Neural progenitor cell (in vitro differentiated cells): ENCODE measurements around the gene NR2F1. TPM values are rescaled to one million over a fixed set of nuclear protein-coding genes. Genes with fewer than 3 reads are reported as not detected.

Experiments used
- DNase-seq: peaks from one replicate; pipeline ENCODE4 v3.0.0-alpha.2; 2016; ENCODE audit warnings: low spot score
- H2AFZ ChIP-seq: fragments of 200-600 bp; sonication (generic); replicated peaks from 2 replicates; pipeline ENCODE4 v1.6.1; 2016; ENCODE audit warnings: antibody characterized with exemption
- H3F3A ChIP-seq: fragments of 200-600 bp; sonication (generic); 2 replicates; pipeline ENCODE4 v1.6.1; 2016; ENCODE audit warnings: antibody characterized with exemption, low read depth
- H3K27ac ChIP-seq: fragments of 200-600 bp; sonication (generic); 2 replicates; pipeline ENCODE4 v1.5.1; 2016; ENCODE audit warnings: mild to moderate bottlenecking
- H3K27me3 ChIP-seq: fragments of 200-600 bp; sonication (generic); 2 replicates; pipeline ENCODE4 v1.6.1; 2016; ENCODE audit warnings: mild to moderate bottlenecking, moderate library complexity
- H3K36me3 ChIP-seq: fragments of 200-600 bp; sonication (generic); 2 replicates; pipeline ENCODE4 v1.5.1; 2016
- H3K4me1 ChIP-seq: fragments of 200-600 bp; sonication (generic); 2 replicates; pipeline ENCODE4 v1.6.1; 2016; ENCODE audit warnings: mixed run types
- H3K4me2 ChIP-seq: fragments of 200-600 bp; sonication (generic); 2 replicates; pipeline ENCODE4 v1.6.1; 2016
- H3K4me3 ChIP-seq: fragments of 200-600 bp; sonication (generic); 2 replicates; pipeline ENCODE4 v1.5.1; 2016
- H3K79me2 ChIP-seq: fragments of 200-600 bp; sonication (generic); 2 replicates; pipeline ENCODE4 v1.6.1; 2016; ENCODE audit warnings: low read depth
- H3K9ac ChIP-seq: fragments of 200-600 bp; sonication (generic); 2 replicates; pipeline ENCODE4 v1.6.1; 2016
- H3K9me3 ChIP-seq: fragments of 200-600 bp; sonication (generic); 2 replicates; pipeline ENCODE4 v1.5.1; 2016; ENCODE audit warnings: low read depth
- H4K20me1 ChIP-seq: fragments of 200-600 bp; sonication (generic); 2 replicates; pipeline ENCODE4 v1.6.1; 2016; ENCODE audit warnings: low read depth
- H3K27ac Mint-ChIP-seq: 3 replicates; pipeline ENCODE4 v1.8.0; 2021; ENCODE audit warnings: mixed read lengths
- H3K27me3 Mint-ChIP-seq: 2 replicates; pipeline ENCODE4 v1.8.0; 2022; ENCODE audit warnings: low read depth, mild to moderate bottlenecking, inconsistent platforms, moderate library complexity, mixed read lengths; ENCODE audit not compliant: insufficient read depth
- H3K36me3 Mint-ChIP-seq: 3 replicates; pipeline ENCODE4 v1.8.0; 2021; ENCODE audit warnings: mixed read lengths
- H3K4me1 Mint-ChIP-seq: 3 replicates; pipeline ENCODE4 v1.8.0; 2021; ENCODE audit warnings: mixed read lengths
- H3K4me3 Mint-ChIP-seq: 3 replicates; pipeline ENCODE4 v1.8.0; 2021; ENCODE audit warnings: mild to moderate bottlenecking, moderate library complexity, mixed read lengths
- H3K9me3 Mint-ChIP-seq: 3 replicates; pipeline ENCODE4 v1.8.0; 2020; ENCODE audit warnings: mixed read lengths
- CTCF ChIP-seq: fragments of 200-600 bp; sonication (generic); IDR thresholded peaks from 2 replicates; pipeline ENCODE4 v1.5.1; 2017; ENCODE audit warnings: antibody characterized with exemption, mild to moderate bottlenecking
- EZH2 ChIP-seq: fragments of 200-600 bp; sonication (generic); IDR thresholded peaks from 2 replicates; pipeline ENCODE4 v1.6.1; 2017; ENCODE audit warnings: antibody characterized with exemption, mild to moderate bottlenecking, moderate library complexity
- EZH2phosphoT487 ChIP-seq: fragments of 200-600 bp; sonication (generic); IDR thresholded peaks from 2 replicates; pipeline ENCODE4 v1.6.1; 2017; ENCODE audit warnings: antibody characterized with exemption
- total RNA-seq: library from RNA; depleted of rRNA; stranded (reverse); fragments of >200 nt; gene quantifications from 2 replicates; pipeline ENCODE4 v1.2.3, GENCODE V29; 2015; ENCODE audit warnings: low replicate concordance

The NR2F1 gene
- total RNA-seq, 1 donor from 2014 or later, result 9.1 TPM

- Histone ChIP-seq H3F3A (peaks cover 18% of the 10 kb centered on the region), H3K79me2 (no peaks in the 10 kb centered on the region), H2AFZ (no peak overlapping the region), H3K4me2 (no peak overlapping the region), H3K4me1 (peaks cover 20% of the 10 kb centered on the region), H3K27me3 (peaks cover 54% of the 10 kb centered on the region), H3K4me3 (no peak overlapping the region), H3K36me3 (no peaks in the 10 kb centered on the region), H3K27ac (no peak overlapping the region), H3K9me3 (no peaks in the 10 kb centered on the region), H4K20me1 (no peaks in the 10 kb centered on the region), H3K9ac (no peak overlapping the region)
- peaks cover 23% of the 10 kb centered on the region for H3K4me1 Mint-ChIP-seq
- peaks cover 35% of the 10 kb centered on the region for H3K36me3 Mint-ChIP-seq
- no peak for TF ChIP-seq EZH2
- TF ChIP-seq EZH2phosphoT487, result no peak
- no peak for TF ChIP-seq CTCF
- peaks cover 5% of the 10 kb centered on the region for H3K9me3 Mint-ChIP-seq
- no peak for DNase-seq
- no peak overlapping the region for H3K27ac Mint-ChIP-seq
- no peak overlapping the region for H3K4me3 Mint-ChIP-seq
- peaks cover 2% of the 10 kb centered on the region for H3K27me3 Mint-ChIP-seq
Measured at GRCh38 chr5:93566091-93566490, 16.9 kb upstream of the NR2F1 start.

GRCh38 chr5:93567424-93567823 lies 15.6 kb upstream of the NR2F1 start:
- Mint-ChIP-seq H3K4me3 (no peak overlapping the region), H3K9me3 (peaks cover 8% of the 10 kb centered on the region), H3K27ac (no peak overlapping the region), H3K27me3 (peaks cover 5% of the 10 kb centered on the region), H3K4me1 (peaks cover 34% of the 10 kb centered on the region), H3K36me3 (peaks cover 37% of the 10 kb centered on the region)
- H3K9ac ChIP-seq, result no peak overlapping the region
- H3K27me3 ChIP-seq, result peaks cover 67% of the 10 kb centered on the region
- H2AFZ ChIP-seq, result no peak overlapping the region
- no peak overlapping the region for H3K27ac ChIP-seq
- H3K79me2 ChIP-seq, result no peaks in the 10 kb centered on the region
- DNase-seq, result no peak
- peaks cover 7% of the 10 kb centered on the region for H4K20me1 ChIP-seq
- H3F3A ChIP-seq, result peaks cover 32% of the 10 kb centered on the region
- H3K4me1 ChIP-seq, result peaks cover 34% of the 10 kb centered on the region
- H3K4me3 ChIP-seq, result no peak overlapping the region
- no peaks in the 10 kb centered on the region for H3K9me3 ChIP-seq
- H3K36me3 ChIP-seq, result no peaks in the 10 kb centered on the region
- H3K4me2 ChIP-seq, result no peak overlapping the region
- no peak for TF ChIP-seq CTCF
- no peak for TF ChIP-seq EZH2
- TF ChIP-seq EZH2phosphoT487, result no peak

GRCh38 chr5:93569300-93570160 lies 13.5 kb upstream of the NR2F1 start:
- peak; percentile 40 for DNase-seq
- H3K4me3 ChIP-seq, result peak overlapping the region; percentile 36
- H3K9ac ChIP-seq, result no peak overlapping the region
- H4K20me1 ChIP-seq, result peaks cover 22% of the 10 kb centered on the region
- H3K27me3 Mint-ChIP-seq, result peaks cover 14% of the 10 kb centered on the region
- H3K79me2 ChIP-seq, result no peaks in the 10 kb centered on the region
- H3K4me1 ChIP-seq, result peaks cover 51% of the 10 kb centered on the region
- peaks cover 88% of the 10 kb centered on the region for H3K27me3 ChIP-seq
- no peak overlapping the region for H2AFZ ChIP-seq
- no peak overlapping the region for H3K27ac Mint-ChIP-seq
- TF ChIP-seq CTCF (no peak), EZH2 (no peak), EZH2phosphoT487 (no peak)
- peaks cover 53% of the 10 kb centered on the region for H3F3A ChIP-seq
- peak overlapping the region; percentile 90 for H3K4me2 ChIP-seq
- peaks cover 55% of the 10 kb centered on the region for H3K4me1 Mint-ChIP-seq
- H3K4me3 Mint-ChIP-seq, result peak overlapping the region; percentile 15
- peaks cover 4% of the 10 kb centered on the region for H3K9me3 Mint-ChIP-seq
- H3K36me3 ChIP-seq, result no peaks in the 10 kb centered on the region
- H3K36me3 Mint-ChIP-seq, result peaks cover 22% of the 10 kb centered on the region
- no peaks in the 10 kb centered on the region for H3K9me3 ChIP-seq
- H3K27ac ChIP-seq, result no peak overlapping the region
